Activated naive CD8-positive, alpha-beta T cell treated with anti-CD3 and anti-CD28 coated beads, Interleukin-2, amount 10 ng/mL, durations not matched to agents 7 days and 5 days (primary cell): ENCODE data around the gene DACT1. TPM values are rescaled to one million over a fixed set of nuclear protein-coding genes. Genes with fewer than 3 reads are reported as not detected.

Experiments
- ATAC-seq: fragments of 150-1000 bp; cut with Tn5 transposase; one replicate; pipeline ENCODE4 v1.10.0; 2021; ENCODE audit warnings: low read depth, moderate library complexity
- POLR2A ChIA-PET: fragments of 350-600 bp; sonication (Branson Sonifier 250); formaldehyde crosslinking; loops from one replicate; lab custom pipeline; 2021; ENCODE audit warnings: antibody characterized with exemption; lab: Charles Lee
- DNase-seq: peaks from one replicate; pipeline ENCODE4 v3.0.0; 2021
- H3K27ac Mint-ChIP-seq: one replicate; pipeline ENCODE4 v1.8.0; 2022; ENCODE audit warnings: mild to moderate bottlenecking, mixed read lengths
- H3K27me3 Mint-ChIP-seq: one replicate; pipeline ENCODE4 v1.8.0; 2022; ENCODE audit warnings: mild to moderate bottlenecking, moderate library complexity, mixed read lengths
- H3K36me3 Mint-ChIP-seq: one replicate; pipeline ENCODE4 v1.8.0; 2021; ENCODE audit warnings: mild to moderate bottlenecking, mixed read lengths
- H3K4me1 Mint-ChIP-seq: one replicate; pipeline ENCODE4 v1.8.0; 2021; ENCODE audit warnings: mixed read lengths
- H3K4me3 Mint-ChIP-seq: one replicate; pipeline ENCODE4 v1.8.0; 2022; ENCODE audit warnings: mild to moderate bottlenecking, moderate library complexity, mixed read lengths
- H3K9me3 Mint-ChIP-seq: one replicate; pipeline ENCODE4 v1.8.0; 2021; ENCODE audit warnings: mixed read lengths
- total RNA-seq, 2 experiments: library from RNA; stranded (reverse); gene quantifications; one replicate each; pipeline ENCODE4 v1.2.3, GENCODE V29; 2021

The DACT1 gene
- total RNA-seq, 2 experiments from 2014 or later, result 0.50 to 0.65 TPM

GRCh38 chr14:58690801-58691516 is 53.2 kb downstream of the DACT1 start:
- peaks cover 2% of the 10 kb centered on the region for H3K9me3 Mint-ChIP-seq
- H3K27ac Mint-ChIP-seq, result no peak overlapping the region
- no peak overlapping the region for H3K4me3 Mint-ChIP-seq
- no peaks in the 10 kb centered on the region for H3K36me3 Mint-ChIP-seq
- POLR2A ChIA-PET, result no interaction called here
- no peaks in the 10 kb centered on the region for H3K27me3 Mint-ChIP-seq
- no peaks in the 10 kb centered on the region for H3K4me1 Mint-ChIP-seq
- no peak for ATAC-seq
- no peak for DNase-seq

GRCh38 chr14:58693048-58693447 is 55.3 kb downstream of the DACT1 start:
- Mint-ChIP-seq H3K4me3 (no peak overlapping the region), H3K36me3 (no peaks in the 10 kb centered on the region), H3K27ac (no peak overlapping the region), H3K27me3 (peaks cover 1% of the 10 kb centered on the region), H3K9me3 (no peaks in the 10 kb centered on the region), H3K4me1 (no peaks in the 10 kb centered on the region)
- ATAC-seq (no peak), DNase-seq (no peak)
- POLR2A ChIA-PET, result no interaction called here

GRCh38 chr14:58695514-58695913 is 57.8 kb downstream of the DACT1 start:
- DNase-seq, result no peak
- POLR2A ChIA-PET, result no interaction called here
- H3K27ac Mint-ChIP-seq, result no peak overlapping the region
- no peaks in the 10 kb centered on the region for H3K4me1 Mint-ChIP-seq
- no peak for ATAC-seq
- H3K4me3 Mint-ChIP-seq, result no peak overlapping the region
- H3K27me3 Mint-ChIP-seq, result peaks cover 3% of the 10 kb centered on the region
- no peaks in the 10 kb centered on the region for H3K9me3 Mint-ChIP-seq
- H3K36me3 Mint-ChIP-seq, result no peaks in the 10 kb centered on the region

- no peak for DNase-seq
- ATAC-seq, result no peak
- Mint-ChIP-seq H3K27ac (no peak overlapping the region), H3K27me3 (peaks cover 3% of the 10 kb centered on the region), H3K4me3 (no peak overlapping the region), H3K9me3 (no peaks in the 10 kb centered on the region), H3K4me1 (no peaks in the 10 kb centered on the region), H3K36me3 (no peaks in the 10 kb centered on the region)
- POLR2A ChIA-PET, result no interaction called here
Measured at GRCh38 chr14:58697266-58697929, 59.6 kb downstream of the DACT1 start.

Other genes starting within 250 kb of the DACT1 start
- not detected for gene TOMM20L, start 242.0 kb upstream of the DACT1 start, total RNA-seq
- 10 to 100 TPM; 34.6 to 38.0 TPM for gene TIMM9, start 210.4 kb upstream of the DACT1 start, total RNA-seq
- gene KIAA0586, start 210.2 kb upstream of the DACT1 start, total RNA-seq, result 10 to 100 TPM; 27.4 to 29.9 TPM